WTC11 (cell line): ENCODE results near the gene GINM1.

Experiments used
- CBFB ChIP-seq: sonication (generic); formaldehyde crosslinking; IDR thresholded peaks from 2 replicates; pipeline ENCODE4 v1.8.1; 2022; ENCODE audit warnings: mild to moderate bottlenecking, low read depth, missing genetic modification reagents
- CREB1 ChIP-seq: sonication (generic); formaldehyde crosslinking; IDR thresholded peaks from 2 replicates; pipeline ENCODE4 v1.8.0; 2023; ENCODE audit warnings: mild to moderate bottlenecking, missing genetic modification reagents
- JUN ChIP-seq: sonication (generic); formaldehyde crosslinking; IDR thresholded peaks from 2 replicates; pipeline ENCODE4 v1.8.0; 2023; ENCODE audit warnings: mild to moderate bottlenecking, missing genetic modification reagents
- KAT7 ChIP-seq: sonication (generic); formaldehyde crosslinking; IDR thresholded peaks from 2 replicates; pipeline ENCODE4 v1.8.1; 2023; ENCODE audit warnings: missing genetic modification reagents, mild to moderate bottlenecking, borderline replicate concordance
- MXD4 ChIP-seq: fragments of 250-450 bp; sonication (Bioruptor Pico); IDR thresholded peaks from 2 replicates; pipeline ENCODE4 v1.8.0; 2021; ENCODE audit warnings: mild to moderate bottlenecking, moderate library complexity, borderline replicate concordance
- NFYB ChIP-seq: sonication (generic); formaldehyde crosslinking; conservative IDR thresholded peaks from 2 replicates; pipeline ENCODE4 v1.8.0; 2022; ENCODE audit warnings: low read depth, missing genetic modification reagents
- SP1 ChIP-seq: sonication (generic); formaldehyde crosslinking; conservative IDR thresholded peaks from 2 replicates; pipeline ENCODE4 v1.8.1; 2022; ENCODE audit warnings: missing genetic modification reagents
- ZNF232 ChIP-seq: sonication (generic); formaldehyde crosslinking; IDR thresholded peaks from 2 replicates; pipeline ENCODE4 v1.8.0; 2022; ENCODE audit warnings: mild to moderate bottlenecking, missing genetic modification reagents
- ZNF263 ChIP-seq: sonication (generic); formaldehyde crosslinking; IDR thresholded peaks from 2 replicates; pipeline ENCODE4 v1.8.1; 2022; ENCODE audit warnings: low read depth, mild to moderate bottlenecking, moderate library complexity, missing genetic modification reagents
- TF ChIP-seq, protein P1 (sequence below): fragments of 200-600 bp; IDR thresholded peaks from 2 replicates; pipeline ENCODE4 v1.8.0; 2022; ENCODE audit warnings: antibody characterized with exemption
- TF ChIP-seq, protein P2 (sequence below): sonication (generic); formaldehyde crosslinking; IDR thresholded peaks from 2 replicates; pipeline ENCODE4 v1.8.0; 2023; ENCODE audit warnings: missing genetic modification reagents
- TF ChIP-seq, protein P3 (sequence below): sonication (generic); formaldehyde crosslinking; IDR thresholded peaks from 2 replicates; pipeline ENCODE4 v1.8.0; 2023; ENCODE audit warnings: mild to moderate bottlenecking, missing genetic modification reagents
- TF ChIP-seq, protein P4 (sequence below): fragments of 250-450 bp; sonication (Bioruptor Pico); IDR thresholded peaks from 2 replicates; pipeline ENCODE4 v2.1.2; 2022; ENCODE audit warnings: mild to moderate bottlenecking, moderate library complexity
- TF ChIP-seq, protein P5 (sequence below): sonication (generic); formaldehyde crosslinking; IDR thresholded peaks from 2 replicates; pipeline ENCODE4 v1.8.0; 2022; ENCODE audit warnings: missing genetic modification reagents

DNA sequence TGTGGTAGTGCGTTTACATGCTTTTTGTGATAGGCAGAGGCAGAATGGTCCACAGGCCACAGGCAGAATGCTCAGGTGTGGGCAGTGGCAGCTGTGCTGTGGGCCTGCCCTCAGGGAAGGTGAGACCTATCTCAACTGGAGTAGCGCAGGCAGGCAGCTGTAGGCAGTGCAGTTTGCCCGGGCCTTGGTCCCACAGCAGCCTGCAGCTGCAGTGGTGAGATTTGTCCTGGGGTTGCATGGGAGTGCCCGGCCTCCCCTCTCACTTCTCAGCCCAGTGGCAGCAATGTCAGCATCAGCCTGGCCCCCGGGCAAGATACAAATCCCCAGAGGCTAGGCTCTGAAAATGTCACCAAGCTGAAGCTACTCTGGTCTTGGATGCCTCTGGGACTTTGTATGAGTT lies 14.3 kb upstream of the GINM1 start:
- TF ChIP-seq SP1 (CRISPR knock-in tag): no peak
- TF ChIP-seq, protein P1, sequence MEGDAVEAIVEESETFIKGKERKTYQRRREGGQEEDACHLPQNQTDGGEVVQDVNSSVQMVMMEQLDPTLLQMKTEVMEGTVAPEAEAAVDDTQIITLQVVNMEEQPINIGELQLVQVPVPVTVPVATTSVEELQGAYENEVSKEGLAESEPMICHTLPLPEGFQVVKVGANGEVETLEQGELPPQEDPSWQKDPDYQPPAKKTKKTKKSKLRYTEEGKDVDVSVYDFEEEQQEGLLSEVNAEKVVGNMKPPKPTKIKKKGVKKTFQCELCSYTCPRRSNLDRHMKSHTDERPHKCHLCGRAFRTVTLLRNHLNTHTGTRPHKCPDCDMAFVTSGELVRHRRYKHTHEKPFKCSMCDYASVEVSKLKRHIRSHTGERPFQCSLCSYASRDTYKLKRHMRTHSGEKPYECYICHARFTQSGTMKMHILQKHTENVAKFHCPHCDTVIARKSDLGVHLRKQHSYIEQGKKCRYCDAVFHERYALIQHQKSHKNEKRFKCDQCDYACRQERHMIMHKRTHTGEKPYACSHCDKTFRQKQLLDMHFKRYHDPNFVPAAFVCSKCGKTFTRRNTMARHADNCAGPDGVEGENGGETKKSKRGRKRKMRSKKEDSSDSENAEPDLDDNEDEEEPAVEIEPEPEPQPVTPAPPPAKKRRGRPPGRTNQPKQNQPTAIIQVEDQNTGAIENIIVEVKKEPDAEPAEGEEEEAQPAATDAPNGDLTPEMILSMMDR: no peak
- TF ChIP-seq CREB1 (CRISPR knock-in tag): no peak
- TF ChIP-seq, protein P2, sequence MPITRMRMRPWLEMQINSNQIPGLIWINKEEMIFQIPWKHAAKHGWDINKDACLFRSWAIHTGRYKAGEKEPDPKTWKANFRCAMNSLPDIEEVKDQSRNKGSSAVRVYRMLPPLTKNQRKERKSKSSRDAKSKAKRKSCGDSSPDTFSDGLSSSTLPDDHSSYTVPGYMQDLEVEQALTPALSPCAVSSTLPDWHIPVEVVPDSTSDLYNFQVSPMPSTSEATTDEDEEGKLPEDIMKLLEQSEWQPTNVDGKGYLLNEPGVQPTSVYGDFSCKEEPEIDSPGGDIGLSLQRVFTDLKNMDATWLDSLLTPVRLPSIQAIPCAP: no peak
- no peak for TF ChIP-seq MXD4 (CRISPR knock-in tag)
- TF ChIP-seq, protein P3, sequence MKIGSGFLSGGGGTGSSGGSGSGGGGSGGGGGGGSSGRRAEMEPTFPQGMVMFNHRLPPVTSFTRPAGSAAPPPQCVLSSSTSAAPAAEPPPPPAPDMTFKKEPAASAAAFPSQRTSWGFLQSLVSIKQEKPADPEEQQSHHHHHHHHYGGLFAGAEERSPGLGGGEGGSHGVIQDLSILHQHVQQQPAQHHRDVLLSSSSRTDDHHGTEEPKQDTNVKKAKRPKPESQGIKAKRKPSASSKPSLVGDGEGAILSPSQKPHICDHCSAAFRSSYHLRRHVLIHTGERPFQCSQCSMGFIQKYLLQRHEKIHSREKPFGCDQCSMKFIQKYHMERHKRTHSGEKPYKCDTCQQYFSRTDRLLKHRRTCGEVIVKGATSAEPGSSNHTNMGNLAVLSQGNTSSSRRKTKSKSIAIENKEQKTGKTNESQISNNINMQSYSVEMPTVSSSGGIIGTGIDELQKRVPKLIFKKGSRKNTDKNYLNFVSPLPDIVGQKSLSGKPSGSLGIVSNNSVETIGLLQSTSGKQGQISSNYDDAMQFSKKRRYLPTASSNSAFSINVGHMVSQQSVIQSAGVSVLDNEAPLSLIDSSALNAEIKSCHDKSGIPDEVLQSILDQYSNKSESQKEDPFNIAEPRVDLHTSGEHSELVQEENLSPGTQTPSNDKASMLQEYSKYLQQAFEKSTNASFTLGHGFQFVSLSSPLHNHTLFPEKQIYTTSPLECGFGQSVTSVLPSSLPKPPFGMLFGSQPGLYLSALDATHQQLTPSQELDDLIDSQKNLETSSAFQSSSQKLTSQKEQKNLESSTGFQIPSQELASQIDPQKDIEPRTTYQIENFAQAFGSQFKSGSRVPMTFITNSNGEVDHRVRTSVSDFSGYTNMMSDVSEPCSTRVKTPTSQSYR (CRISPR knock-in tag): no peak
- no peak for TF ChIP-seq ZNF263 (CRISPR knock-in tag)
- no peak for TF ChIP-seq KAT7
- TF ChIP-seq JUN: no peak
- no peak for TF ChIP-seq ZNF232 (CRISPR knock-in tag)
- TF ChIP-seq, protein P4, sequence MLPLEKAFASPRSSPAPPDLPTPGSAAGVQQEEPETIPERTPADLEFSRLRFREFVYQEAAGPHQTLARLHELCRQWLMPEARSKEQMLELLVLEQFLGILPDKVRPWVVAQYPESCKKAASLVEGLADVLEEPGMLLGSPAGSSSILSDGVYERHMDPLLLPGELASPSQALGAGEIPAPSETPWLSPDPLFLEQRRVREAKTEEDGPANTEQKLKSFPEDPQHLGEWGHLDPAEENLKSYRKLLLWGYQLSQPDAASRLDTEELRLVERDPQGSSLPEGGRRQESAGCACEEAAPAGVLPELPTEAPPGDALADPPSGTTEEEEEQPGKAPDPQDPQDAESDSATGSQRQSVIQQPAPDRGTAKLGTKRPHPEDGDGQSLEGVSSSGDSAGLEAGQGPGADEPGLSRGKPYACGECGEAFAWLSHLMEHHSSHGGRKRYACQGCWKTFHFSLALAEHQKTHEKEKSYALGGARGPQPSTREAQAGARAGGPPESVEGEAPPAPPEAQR (CRISPR knock-in tag): no peak
- no peak for TF ChIP-seq CBFB
- TF ChIP-seq, protein P5, sequence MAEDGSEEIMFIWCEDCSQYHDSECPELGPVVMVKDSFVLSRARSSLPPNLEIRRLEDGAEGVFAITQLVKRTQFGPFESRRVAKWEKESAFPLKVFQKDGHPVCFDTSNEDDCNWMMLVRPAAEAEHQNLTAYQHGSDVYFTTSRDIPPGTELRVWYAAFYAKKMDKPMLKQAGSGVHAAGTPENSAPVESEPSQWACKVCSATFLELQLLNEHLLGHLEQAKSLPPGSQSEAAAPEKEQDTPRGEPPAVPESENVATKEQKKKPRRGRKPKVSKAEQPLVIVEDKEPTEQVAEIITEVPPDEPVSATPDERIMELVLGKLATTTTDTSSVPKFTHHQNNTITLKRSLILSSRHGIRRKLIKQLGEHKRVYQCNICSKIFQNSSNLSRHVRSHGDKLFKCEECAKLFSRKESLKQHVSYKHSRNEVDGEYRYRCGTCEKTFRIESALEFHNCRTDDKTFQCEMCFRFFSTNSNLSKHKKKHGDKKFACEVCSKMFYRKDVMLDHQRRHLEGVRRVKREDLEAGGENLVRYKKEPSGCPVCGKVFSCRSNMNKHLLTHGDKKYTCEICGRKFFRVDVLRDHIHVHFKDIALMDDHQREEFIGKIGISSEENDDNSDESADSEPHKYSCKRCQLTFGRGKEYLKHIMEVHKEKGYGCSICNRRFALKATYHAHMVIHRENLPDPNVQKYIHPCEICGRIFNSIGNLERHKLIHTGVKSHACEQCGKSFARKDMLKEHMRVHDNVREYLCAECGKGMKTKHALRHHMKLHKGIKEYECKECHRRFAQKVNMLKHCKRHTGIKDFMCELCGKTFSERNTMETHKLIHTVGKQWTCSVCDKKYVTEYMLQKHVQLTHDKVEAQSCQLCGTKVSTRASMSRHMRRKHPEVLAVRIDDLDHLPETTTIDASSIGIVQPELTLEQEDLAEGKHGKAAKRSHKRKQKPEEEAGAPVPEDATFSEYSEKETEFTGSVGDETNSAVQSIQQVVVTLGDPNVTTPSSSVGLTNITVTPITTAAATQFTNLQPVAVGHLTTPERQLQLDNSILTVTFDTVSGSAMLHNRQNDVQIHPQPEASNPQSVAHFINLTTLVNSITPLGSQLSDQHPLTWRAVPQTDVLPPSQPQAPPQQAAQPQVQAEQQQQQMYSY: no peak
- no peak for TF ChIP-seq NFYB (CRISPR knock-in tag)
